Epidermal melanocyte (primary cell): ENCODE data around the gene TEX44.
A peak's percentile ranks its signal among the peaks of the same experiment; 100 is the strongest.

ENCODE experiments used
- DNase-seq: peaks from one replicate; pipeline ENCODE4 v3.0.0; 2011; ENCODE audit warnings: low spot score; ENCODE audit not compliant: insufficient read length

Gene TEX44

GRCh38 chr2:231604685-231605606, 12.3 kb downstream of the TEX44 start:
- DNase-seq, result peak; percentile 97

- DNase-seq, result no peak
Measured at GRCh38 chr2:231605607-231606091, 13.0 kb downstream of the TEX44 start.

GRCh38 chr2:231606941-231607340, 14.3 kb downstream of the TEX44 start:
- no peak for DNase-seq

GRCh38 chr2:231611273-231612108, 18.8 kb downstream of the TEX44 start:
- DNase-seq, result no peak

GRCh38 chr2:231612109-231612455, 19.4 kb downstream of the TEX44 start:
- no peak for DNase-seq

GRCh38 chr2:231612456-231613330, 20.0 kb downstream of the TEX44 start:
- peak; percentile 94 for DNase-seq

- DNase-seq, result no peak
Measured at GRCh38 chr2:231613331-231613662, 20.6 kb downstream of the TEX44 start.

- peak; percentile 91 for DNase-seq
Measured at GRCh38 chr2:231613663-231614558, 21.2 kb downstream of the TEX44 start.

- no peak for DNase-seq
Measured at GRCh38 chr2:231614559-231615057, 21.9 kb downstream of the TEX44 start.

- DNase-seq, result no peak
Measured at GRCh38 chr2:231615058-231615671, 22.5 kb downstream of the TEX44 start.

GRCh38 chr2:231616296-231616695, 23.6 kb downstream of the TEX44 start:
- DNase-seq, result no peak

- DNase-seq, result no peak
Measured at GRCh38 chr2:231617059-231617926, 24.6 kb downstream of the TEX44 start.

GRCh38 chr2:231621051-231621879, 28.6 kb downstream of the TEX44 start:
- no peak for DNase-seq

GRCh38 chr2:231622963-231623362, 30.3 kb downstream of the TEX44 start:
- DNase-seq, result no peak

- no peak for DNase-seq
Measured at GRCh38 chr2:231626449-231626848, 33.8 kb downstream of the TEX44 start.

- peak; percentile 27 for DNase-seq
Measured at GRCh38 chr2:231627384-231628120, 34.9 kb downstream of the TEX44 start.

- DNase-seq, result no peak
Measured at GRCh38 chr2:231632559-231633142, 40.0 kb downstream of the TEX44 start.
